HG02571 (cell line): ENCODE results near the gene ZCCHC24.

Experiments used
- ATAC-seq: cut with Tn5 transposase; IDR thresholded peaks from one replicate; pipeline ENCODE4 v1.9.1; 2021; ENCODE audit warnings: mild to moderate bottlenecking, moderate library complexity; ENCODE audit not compliant: unreplicated experiment

Gene ZCCHC24

DNA sequence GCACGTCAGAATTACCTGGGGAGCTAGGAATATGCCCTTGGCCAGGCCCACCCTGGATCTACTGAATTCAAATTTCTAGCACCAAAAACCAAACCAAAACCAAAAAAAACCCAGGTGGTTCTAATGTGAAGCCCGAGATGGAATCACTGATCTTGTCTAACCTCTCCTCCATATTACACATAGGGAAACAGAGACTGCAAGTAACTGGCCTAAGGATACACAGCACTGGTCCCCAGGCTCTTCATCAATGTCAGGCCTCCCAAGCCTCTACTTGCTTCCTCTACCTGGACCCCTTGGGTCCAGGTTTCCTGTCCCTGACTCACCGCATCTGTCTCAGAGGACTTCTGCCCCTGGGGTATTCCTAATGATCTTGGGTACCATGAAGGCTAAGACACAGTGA lies 30.7 kb downstream of the ZCCHC24 start:
- ATAC-seq, result no peak

DNA sequence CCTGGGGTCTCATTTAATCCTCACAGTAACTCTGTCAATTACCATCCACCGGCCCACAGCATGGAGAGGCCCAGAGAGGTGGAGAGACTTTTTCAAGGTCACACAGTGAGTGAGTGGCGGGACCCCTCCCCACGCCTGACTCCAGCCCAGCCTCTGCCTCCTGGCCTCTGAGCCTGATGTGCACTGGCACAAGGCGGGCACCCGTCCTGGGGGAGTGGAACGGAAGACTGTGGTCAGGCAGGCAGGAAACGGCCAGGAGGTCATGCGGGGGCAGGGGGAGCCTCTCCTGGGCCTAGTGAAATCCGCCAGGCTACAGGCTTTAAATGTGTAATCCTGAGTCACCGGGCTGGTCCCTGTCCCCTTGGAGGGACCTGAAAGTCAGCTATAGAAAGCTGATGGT lies 32.2 kb downstream of the ZCCHC24 start:
- ATAC-seq, result peak; percentile 43

DNA sequence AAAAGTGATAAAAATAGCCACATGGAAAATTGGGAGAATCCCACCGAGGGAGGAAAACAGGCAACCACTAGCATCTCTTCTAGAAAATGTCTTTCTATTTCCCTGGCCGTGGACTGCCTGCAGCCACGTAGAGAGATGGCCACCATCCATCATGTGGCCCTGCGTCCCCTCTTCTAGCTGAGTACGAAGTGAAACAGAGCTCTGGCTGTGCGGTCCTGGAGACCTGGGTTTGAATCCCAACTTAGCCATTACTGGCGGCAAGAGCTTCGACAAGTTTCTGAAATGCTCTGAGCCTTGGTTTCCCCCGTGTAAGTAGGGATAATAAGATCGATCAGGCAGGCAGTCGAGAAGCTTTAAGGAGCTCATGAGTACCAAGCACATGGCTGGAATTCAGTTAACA lies 32.9 kb downstream of the ZCCHC24 start:
- ATAC-seq, result no peak

DNA sequence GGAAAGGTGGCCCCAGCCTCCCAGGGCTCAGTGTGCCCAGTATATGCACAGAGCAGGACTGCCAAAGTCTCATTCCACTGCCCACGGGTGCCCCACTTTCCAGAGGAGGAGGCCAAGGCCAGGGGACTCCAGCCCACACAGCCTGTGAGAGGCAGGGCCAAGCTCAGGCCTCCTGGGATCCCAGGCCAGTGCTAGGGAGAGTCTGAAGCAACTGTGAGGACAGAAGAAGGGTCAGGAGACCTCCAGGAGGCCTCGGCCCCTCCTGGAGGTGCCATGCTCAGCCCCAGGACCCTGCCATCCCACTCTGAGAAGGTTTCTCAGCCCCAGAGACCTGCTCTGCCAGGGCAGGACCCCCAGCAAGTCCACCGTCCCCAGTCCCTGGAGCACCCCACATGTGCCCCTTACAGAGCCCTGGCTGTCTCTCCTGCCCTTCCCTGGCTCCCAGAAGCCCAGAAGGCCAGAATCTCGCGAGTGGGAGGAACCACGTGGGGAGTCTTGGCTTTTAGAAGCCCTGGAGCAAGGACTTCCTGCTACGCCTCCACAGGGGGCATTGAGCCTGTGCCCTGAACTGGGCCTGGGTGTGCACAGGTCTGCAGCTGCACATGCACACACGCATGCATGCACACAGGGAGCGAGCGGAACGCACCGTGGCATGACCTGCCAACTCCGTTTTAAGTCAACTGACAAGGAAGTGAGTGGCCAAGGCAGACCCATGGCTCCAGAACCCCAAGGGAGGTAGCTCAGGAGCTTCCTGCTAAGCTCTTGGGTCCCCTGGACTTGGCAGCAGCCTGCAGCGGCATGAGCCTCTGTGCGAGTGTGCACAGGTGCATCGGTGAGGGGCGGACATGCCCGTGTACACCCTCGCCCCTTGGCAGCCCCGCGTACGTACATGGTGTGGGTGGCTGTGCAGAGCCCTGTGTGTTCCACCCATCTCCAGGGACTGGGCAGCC lies 33.6 kb downstream of the ZCCHC24 start:
- no peak for ATAC-seq

DNA sequence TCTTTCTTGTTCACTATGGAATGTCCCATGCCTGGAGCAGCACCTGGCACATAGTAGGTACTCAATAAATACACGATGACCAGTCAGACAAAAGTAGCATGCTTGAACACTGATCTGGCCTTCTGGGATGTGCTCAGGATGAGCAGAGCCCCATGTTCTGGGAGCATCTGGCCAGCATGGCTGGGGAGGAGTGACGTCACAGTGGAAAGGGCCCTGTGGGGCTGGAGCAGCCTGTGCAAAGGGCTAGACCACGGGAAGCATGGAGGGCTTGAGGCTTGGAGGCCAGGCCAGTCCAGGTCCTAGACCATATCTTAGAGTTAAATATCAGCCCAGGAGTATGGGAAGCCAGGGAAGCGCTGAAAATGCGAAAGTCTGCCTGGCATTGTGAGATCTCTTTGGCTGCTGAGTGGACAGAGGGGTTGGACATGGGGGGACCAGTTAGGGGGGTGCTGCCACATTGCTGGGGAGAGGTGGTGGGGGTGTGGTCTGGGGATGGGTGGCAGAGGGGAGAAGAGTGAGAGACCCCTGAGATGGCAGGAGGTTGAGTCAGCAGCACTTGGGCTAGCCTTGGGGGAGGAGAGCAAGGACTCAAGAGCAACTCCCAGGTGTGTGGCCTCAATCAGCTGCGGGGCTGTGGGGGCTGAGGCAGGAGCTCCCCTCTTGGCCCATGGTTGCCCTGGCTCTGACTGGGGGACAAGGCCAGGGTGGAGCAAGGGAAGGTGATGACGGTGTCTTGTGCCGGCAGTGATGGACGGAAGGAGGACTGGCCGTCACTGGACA lies 34.9 kb downstream of the ZCCHC24 start:
- ATAC-seq, result no peak

DNA sequence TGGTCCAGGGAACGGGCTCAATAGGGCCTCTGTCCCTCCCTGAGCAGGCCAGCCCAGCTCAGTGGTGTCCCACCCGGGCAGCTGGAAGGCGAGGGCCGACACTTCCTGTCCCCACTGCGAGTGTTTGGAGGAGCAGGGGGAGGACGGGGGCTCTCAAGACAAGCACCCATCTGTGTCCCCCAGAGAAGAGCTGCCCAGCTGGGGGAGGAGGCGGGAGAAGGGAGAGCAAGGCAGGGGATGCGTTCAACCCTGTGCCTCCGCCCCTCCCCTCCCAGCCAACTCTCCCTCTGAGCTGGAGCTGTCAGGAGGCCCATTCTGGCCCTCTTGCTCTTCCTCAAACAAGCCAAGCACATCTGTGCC lies 35.7 kb downstream of the ZCCHC24 start:
- no peak for ATAC-seq

DNA sequence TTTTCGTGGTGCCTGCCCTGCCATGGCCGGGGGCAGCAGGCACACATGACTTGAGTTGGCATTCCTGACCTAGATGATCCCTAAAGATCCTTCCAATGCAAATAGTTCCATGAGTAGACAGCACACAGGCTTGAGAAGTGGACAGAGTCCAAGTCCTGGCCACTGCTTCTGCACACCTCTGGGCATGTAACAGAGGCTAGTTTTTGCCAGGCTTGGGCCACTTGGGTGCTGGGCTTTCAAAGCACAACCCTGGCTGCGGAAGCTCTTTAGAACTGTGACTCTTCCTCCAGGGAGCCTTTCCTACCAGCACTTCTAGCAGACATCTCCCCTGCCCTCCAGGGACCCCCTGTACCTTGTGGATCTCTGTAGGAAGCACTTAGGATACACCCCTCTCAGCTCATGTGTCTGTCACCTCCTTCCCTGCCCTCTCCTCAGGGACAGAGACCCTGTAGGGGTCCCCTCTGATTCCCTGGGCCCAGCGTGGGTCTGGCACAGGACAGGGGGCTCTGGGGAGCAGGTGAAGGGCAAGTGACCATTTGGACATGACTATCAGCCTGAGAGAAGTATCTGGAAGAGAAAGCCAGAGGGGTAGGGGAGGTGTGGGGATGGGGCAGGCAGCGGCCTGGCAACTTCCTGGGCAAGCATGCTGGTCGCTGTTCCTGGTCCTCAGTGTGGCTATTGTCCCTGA lies 36.2 kb downstream of the ZCCHC24 start:
- ATAC-seq, result no peak

DNA sequence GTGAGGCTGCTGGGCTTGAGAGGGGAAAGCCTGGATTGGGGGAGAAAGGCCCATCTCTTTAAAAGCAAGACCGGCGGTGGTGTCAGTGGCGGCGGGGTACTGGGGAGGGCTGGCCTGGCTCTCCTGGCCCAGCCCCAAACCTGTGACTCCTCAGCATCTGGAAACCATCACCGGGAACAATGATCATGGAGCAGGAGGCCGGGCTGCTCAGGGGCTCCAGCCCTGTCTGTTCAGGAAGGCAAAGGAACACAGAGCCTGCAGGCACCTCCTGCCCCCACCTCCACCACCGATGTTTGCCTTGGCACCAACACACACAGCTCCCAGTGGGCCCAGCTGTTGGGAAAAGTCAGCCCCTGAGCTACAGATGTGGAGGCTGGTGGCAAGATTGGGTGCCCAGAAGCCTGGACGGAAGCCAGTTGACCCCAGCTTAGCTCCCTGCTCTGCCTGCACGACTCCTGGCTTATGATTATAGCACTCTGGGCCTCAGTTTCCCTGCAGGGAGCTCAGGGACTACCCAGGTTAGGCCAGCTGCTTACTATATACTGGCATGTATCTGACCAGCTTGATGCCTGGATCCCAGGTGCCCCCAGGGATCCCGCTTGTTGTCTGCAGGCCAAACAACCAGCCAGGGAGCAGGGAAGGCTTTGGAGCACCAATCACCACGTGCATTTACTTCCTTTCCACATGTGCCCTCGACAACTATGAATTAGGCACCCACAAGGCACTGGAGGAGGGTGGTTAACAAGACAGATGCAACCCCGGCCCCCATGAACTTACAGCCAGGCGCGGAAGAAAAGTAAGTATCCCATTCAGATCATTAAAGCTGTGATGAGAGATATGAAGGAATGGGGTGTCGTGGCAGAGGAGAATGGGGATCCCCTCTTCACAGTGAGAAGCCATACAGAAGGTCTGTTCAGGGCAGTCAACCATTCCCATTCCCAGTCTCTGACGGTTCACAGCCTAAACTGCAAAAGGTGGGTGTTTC lies 37.3 kb downstream of the ZCCHC24 start:
- no peak for ATAC-seq

DNA sequence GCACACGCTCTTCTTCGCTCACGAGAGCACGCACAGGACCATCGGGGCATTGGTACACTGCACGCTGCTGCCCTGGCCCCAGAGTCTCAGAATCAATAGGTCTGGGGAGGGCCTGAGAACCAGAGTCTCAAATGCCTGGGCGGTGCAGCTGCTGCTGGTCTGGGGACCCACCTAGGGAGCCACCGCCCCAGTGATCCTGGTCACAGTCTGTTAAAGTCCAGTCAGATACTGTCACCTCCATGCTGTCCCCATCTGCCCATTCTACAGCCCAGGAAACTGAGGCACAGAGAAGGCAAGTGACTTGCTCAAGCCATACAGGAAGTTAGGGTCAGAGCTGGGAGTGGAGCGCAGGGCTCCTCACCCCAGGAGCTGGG lies 38.0 kb downstream of the ZCCHC24 start:
- ATAC-seq, result no peak

DNA sequence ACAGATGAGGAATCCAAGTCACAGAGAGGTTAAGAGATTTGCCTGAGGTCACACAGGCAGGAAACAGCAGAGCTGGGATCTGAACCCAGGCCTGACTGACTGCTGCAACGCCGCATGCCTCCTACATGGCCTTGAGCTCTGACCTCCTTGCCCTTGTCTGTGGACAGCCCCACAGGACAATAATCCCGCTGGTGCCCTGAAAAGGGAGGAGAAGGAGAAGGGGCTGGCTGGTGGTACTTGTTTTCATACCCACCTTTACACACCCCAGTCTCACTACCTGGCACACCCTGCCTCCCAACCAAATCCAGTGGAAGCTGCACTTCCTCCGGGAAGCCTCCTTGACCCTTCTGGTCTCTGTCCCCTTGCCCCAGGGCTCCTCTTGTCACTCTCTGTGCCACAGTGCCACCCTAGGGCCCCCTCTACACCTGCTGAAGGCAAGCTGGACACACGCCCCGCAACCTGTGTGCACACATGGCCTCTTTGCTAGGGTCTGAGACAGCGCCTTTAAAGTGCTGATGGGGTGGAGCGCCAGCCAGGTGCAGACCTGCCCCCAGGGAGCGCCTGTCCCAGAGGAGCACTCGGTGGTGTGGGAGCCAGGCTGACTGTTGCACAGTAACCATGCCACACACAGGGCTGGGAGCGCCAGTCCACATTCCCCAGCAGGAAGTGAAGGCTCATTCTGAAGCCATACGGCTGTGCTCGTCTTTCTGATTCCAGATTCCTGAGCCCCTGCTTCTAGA lies 38.6 kb downstream of the ZCCHC24 start:
- ATAC-seq, result no peak

DNA sequence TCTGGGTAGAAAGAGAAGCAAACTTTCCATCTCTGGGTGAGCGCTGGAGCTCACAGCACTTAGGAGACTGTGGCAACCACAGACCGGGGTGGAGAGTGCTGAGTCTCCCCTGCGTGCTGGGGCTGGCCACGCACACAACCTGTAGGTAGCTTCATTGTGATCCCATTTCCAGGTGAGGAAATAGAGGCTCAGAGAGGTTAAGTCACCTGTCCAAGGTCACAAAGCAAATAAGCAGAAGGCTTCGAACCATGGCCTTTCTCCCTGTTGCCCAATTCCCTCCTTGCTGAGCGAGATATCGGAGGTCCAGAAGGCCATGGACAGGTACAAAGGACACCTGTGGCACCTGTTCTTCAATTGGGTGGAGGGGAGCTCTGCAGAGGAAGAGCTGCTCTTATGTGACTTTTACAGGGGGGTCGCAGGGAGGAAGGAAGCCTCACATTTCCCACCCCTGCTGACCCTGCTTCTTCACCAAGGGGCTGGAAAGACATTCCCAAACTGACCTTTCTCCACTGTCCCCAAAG lies 39.4 kb downstream of the ZCCHC24 start:
- no peak for ATAC-seq

DNA sequence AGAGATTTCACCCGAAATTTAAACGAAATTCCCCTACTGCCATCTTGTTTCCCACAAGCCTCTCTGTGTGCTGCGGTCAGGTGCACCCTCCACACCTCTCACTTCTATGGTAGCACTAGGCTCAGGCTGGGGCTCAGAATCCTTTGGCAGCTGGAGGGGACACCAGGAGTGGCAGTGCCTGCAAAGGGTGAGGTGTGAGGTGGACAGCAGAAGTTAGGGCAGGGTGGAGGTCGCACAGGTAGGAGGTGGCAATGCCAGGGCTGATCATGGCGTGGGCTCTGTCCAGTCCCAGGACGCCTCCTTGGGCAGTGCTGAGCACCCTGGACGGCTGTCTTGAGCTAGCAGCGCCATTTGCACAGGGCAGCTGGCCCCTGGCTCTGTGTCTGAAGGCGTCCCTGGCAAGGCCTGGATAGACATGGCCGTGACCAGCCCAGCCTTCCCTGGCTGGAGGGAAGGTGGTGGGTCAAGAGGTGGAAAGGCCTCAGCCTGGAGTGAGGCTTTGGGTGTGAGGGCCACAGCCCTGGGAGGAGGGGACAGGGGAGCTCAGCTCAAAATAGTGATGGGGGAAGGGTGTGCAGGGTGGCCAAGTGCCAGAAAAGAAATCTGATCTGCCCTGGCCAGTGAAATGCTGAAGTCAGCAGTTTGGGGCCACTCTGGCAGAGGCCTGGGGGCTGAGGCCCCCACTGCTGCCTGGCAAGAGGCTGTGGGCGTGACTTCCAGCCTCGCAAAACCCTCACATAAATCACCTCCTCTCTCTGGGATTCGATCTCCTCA lies 40.0 kb downstream of the ZCCHC24 start:
- ATAC-seq, result no peak

DNA sequence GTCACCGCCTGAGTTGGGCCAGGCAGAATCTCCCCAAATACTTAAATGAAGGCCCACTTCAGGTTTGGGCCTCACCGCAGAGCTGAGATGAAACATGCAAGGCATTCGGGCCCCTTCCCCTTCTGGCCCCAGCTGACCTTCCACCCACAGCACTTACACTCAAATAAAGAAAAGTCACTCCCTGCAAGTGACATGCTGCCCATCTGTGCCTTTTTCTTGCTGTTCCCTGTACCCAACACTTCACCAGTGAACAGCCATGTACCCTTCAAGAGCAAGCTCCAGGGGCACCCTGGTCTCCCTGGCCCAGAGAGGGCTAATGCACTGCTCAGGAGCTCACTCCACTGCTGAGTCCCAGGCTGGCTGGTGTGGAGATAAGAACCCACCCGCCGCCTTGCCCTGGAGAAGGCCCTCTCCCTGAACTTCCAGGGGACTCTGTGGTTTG lies 40.7 kb downstream of the ZCCHC24 start:
- no peak for ATAC-seq

DNA sequence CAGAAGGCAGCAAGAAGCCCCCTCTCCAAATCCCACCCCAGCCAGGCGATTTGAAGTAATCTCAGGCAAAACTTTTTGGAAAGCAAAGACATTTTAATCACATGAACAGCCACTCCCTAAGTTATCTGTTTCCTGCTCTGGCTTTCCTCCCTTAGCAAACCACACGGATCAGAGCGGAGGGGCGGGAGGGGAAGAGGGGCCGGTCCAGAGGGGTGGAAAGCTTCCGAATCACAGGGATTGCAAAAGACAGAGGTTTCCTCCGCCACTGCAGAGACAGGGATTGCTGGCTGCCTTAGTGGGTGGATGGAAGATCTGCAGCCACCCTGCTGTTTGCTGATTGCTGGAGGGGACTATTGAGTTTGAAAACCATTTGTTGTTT lies 41.2 kb downstream of the ZCCHC24 start:
- ATAC-seq, result no peak

DNA sequence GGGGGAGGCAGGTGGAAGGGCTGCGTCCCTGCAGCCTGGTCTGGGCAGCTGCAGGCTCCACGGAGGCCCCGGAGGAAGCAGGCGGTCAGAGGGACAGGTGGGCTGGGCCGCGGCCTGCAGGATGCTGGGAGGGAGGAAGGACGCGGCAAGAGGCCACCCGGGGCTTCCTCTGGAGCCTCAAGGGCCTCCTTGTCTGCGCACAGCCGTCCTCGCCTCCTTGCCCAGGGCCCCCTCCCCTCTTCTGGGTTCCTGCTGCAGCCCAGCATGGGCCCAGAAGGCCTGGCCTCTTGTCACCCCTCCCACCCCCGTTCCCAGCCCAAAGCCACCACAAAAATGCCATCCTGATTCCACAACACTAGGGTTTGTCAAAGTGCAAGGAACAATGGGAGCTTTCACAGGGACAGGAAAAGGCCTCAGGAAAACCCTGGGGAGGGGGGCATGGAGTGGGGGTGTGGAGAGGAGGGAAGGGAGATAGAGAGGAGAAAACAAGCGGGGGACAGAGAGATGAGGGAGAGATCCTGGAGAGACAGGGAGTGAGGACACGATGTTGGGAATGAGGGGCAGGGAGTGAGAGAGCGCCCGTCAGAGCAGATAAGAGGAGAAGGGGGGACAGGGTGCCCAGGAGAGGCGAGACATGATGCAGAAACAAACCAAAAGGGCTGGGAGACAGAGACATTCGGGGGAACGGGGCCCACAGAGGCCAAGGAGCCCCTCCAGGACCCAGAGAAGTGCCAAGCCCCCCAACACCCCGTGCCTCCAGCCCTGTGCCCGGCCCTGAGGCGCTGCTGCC lies 41.8 kb downstream of the ZCCHC24 start:
- ATAC-seq, result no peak

DNA sequence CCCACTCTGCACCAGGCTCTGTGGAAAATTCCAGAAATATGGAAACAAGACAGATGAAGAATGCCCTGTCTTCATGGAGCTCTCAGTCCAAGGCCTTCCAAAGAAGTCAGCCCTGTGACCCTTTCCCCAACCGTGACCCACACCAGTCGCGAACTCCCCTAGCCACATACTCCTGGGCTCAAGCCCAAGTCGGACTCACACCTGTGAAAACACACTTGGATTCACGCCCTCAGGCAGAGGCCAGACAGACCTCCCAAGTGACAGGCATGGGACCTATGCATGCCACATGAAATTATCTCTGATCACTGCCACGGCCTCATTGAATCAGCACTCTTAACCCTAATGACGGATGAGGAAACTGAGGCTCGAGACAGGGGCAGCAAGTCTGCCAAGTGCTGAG lies 42.5 kb downstream of the ZCCHC24 start:
- no peak for ATAC-seq

DNA sequence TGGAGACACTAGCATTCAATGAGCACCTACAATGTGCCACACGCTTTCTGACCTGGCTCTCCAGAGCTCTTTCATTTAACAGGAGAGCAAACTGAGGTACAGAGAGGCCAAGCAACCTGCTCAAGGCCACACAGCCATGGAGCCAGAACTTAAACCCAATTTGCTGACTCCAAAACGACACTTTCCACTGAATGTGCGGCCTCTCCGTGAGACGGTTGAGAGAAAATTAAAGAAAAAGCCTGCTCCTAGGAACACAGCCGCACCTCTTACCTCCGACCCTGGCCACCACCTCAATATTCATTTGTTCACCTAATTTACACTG lies 42.8 kb downstream of the ZCCHC24 start:
- no peak for ATAC-seq
